CD4-positive, alpha-beta memory T cell (primary cell): Measurements from ENCODE around the gene CELSR1. TPM values are rescaled to one million over a fixed set of nuclear protein-coding genes. Genes with fewer than 3 reads are reported as not detected.

Experiments used
- CTCF ChIA-PET: fragments of 350-600 bp; sonication (Branson Sonifier 250); formaldehyde crosslinking; loops from one replicate; lab custom pipeline; 2021; ENCODE audit warnings: inconsistent platforms; ENCODE audit not compliant: partially characterized antibody; lab: Charles Lee
- POLR2A ChIA-PET: fragments of 350-600 bp; sonication (Branson Sonifier 250); formaldehyde crosslinking; loops from one replicate; lab custom pipeline; 2021; ENCODE audit not compliant: partially characterized antibody; lab: Charles Lee
- DNase-seq, 5 donors: peaks; one replicate each; pipeline versions ENCODE4 v3.0.0 to v3.0.0-alpha.2; 2020 to 2022; ENCODE audit warnings: mixed read lengths in 1 of 5
- H3K27ac ChIP-seq: one replicate; pipeline ENCODE4 v1.7.0; 2013; ENCODE audit warnings: low read depth, low read length
- H3K27me3 ChIP-seq: 2 replicates; pipeline ENCODE4 v1.7.0; 2013; ENCODE audit warnings: mild to moderate bottlenecking, low read length, moderate library complexity; ENCODE audit not compliant: insufficient read depth
- H3K36me3 ChIP-seq: 2 replicates; pipeline ENCODE4 v1.7.0; 2013; ENCODE audit warnings: mild to moderate bottlenecking, low read length, moderate library complexity; ENCODE audit not compliant: insufficient read depth
- H3K4me1 ChIP-seq: 2 replicates; pipeline ENCODE4 v1.7.0; 2013; ENCODE audit warnings: mild to moderate bottlenecking, low read length, moderate library complexity; ENCODE audit not compliant: insufficient read depth
- H3K4me3 ChIP-seq, 2 donors: one replicate each; pipeline ENCODE4 v1.7.0; 2013; ENCODE audit warnings: low read length in 2 of 2, mild to moderate bottlenecking in 1 of 2
- H3K9me3 ChIP-seq, 2 donors: one replicate each; pipeline ENCODE4 v1.7.0; 2013; ENCODE audit warnings: low read length in 2 of 2, control low read depth in 1 of 2; ENCODE audit not compliant: control insufficient read depth in 1 of 2
- H3K27ac Mint-ChIP-seq, 7 donors: one replicate each; pipeline ENCODE4 v1.8.0; 2020 to 2021; ENCODE audit warnings: mixed read lengths in 7 of 7, mild to moderate bottlenecking in 6 of 7, inconsistent platforms in 3 of 7, moderate library complexity in 3 of 7
- H3K27me3 Mint-ChIP-seq, 2 donors: one replicate each; pipeline ENCODE4 v1.8.0; 2020 to 2021; ENCODE audit warnings: mixed read lengths in 2 of 2
- H3K36me3 Mint-ChIP-seq, 2 donors: one replicate each; pipeline ENCODE4 v1.8.0; 2020 to 2021; ENCODE audit warnings: mixed read lengths in 2 of 2, inconsistent platforms in 1 of 2, mild to moderate bottlenecking in 1 of 2
- H3K4me1 Mint-ChIP-seq, 4 donors: one replicate each; pipeline ENCODE4 v1.8.0; 2020 to 2021; ENCODE audit warnings: mixed read lengths in 4 of 4, mild to moderate bottlenecking in 1 of 4
- H3K4me3 Mint-ChIP-seq, 8 donors: one replicate each; pipeline ENCODE4 v1.8.0; 2020 to 2021; ENCODE audit warnings: mixed read lengths in 8 of 8, mild to moderate bottlenecking in 7 of 8, moderate library complexity in 6 of 8, inconsistent platforms in 3 of 8
- H3K9me3 Mint-ChIP-seq, 8 donors: one replicate each; pipeline ENCODE4 v1.8.0; 2020 to 2021; ENCODE audit warnings: mixed read lengths in 8 of 8, mild to moderate bottlenecking in 5 of 8, inconsistent platforms in 3 of 8, moderate library complexity in 1 of 8
- intact Hi-C: fragments of 100-400 bp; cut with micrococcal nuclease; formaldehyde crosslinking; loops from one replicate; pipeline ENCODE4 v1.15.1; 2023
- polyA plus RNA-seq, 2 donors: library from polyadenylated mRNA; unstranded; fragments of 300-500 nt; fragmentation: Illumina TruSeq; gene quantifications; one replicate each; pipeline ENCODE4 v1.2.3, GENCODE V29; 2021
- total RNA-seq, 2 experiments: library from RNA; stranded (reverse); gene quantifications; one replicate each; pipeline ENCODE4 v1.2.3, GENCODE V29; 2021

The CELSR1 gene
- total and polyA plus RNA-seq, 4 experiments from 2014 or later = 0.47 to 1.1 (median 0.81) TPM

GRCh38 chr22:46460857-46461256 lies 76.6 kb downstream of the CELSR1 start:
- POLR2A ChIA-PET = no interaction called here

GRCh38 chr22:46459347-46460065 lies 77.9 kb downstream of the CELSR1 start:
- Histone ChIP-seq H3K36me3 (no peaks in the 10 kb centered on the region), H3K9me3 (no peaks in the 10 kb centered on the region), H3K27me3 (no peaks in the 10 kb centered on the region), H3K27ac (no peak overlapping the region), H3K4me1 (no peaks in the 10 kb centered on the region), H3K4me3 (no peak overlapping the region)
- no peak for DNase-seq
- Mint-ChIP-seq H3K9me3 (no peaks in the 10 kb centered on the region), H3K27me3 (peaks cover 7 to 8% of the 10 kb centered on the region in 2 donors), H3K4me1 (no peaks in the 10 kb centered on the region), H3K36me3 (no peaks in the 10 kb centered on the region), H3K4me3 (no peak overlapping the region), H3K27ac (no peak overlapping the region)
- ChIA-PET POLR2A (no interaction called here), CTCF (no interaction called here)
- intact Hi-C loops = no loop called here

More at GRCh38 chr22:46460857-46461256, 76.6 kb downstream of the CELSR1 start:
- Histone ChIP-seq H3K36me3 (no peaks in the 10 kb centered on the region), H3K4me3 (no peak overlapping the region), H3K27ac (no peak overlapping the region), H3K9me3 (no peaks in the 10 kb centered on the region), H3K4me1 (no peaks in the 10 kb centered on the region), H3K27me3 (no peaks in the 10 kb centered on the region)
- H3K4me3 Mint-ChIP-seq = no peak overlapping the region
- no peak for DNase-seq
- H3K9me3 Mint-ChIP-seq = no peaks in the 10 kb centered on the region
- H3K36me3 Mint-ChIP-seq = no peaks in the 10 kb centered on the region
- no peak overlapping the region for H3K27ac Mint-ChIP-seq
- intact Hi-C loops = no loop called here
- H3K27me3 Mint-ChIP-seq = peaks cover 5 to 8% of the 10 kb centered on the region in 2 donors
- CTCF ChIA-PET = no interaction called here
- H3K4me1 Mint-ChIP-seq = no peaks in the 10 kb centered on the region

- DNase-seq = no peak
- Histone ChIP-seq H3K9me3 (no peaks in the 10 kb centered on the region), H3K36me3 (no peaks in the 10 kb centered on the region), H3K27ac (no peak overlapping the region), H3K4me1 (no peaks in the 10 kb centered on the region), H3K4me3 (no peak overlapping the region), H3K27me3 (no peaks in the 10 kb centered on the region)
- Mint-ChIP-seq H3K4me1 (no peaks in the 10 kb centered on the region), H3K36me3 (no peaks in the 10 kb centered on the region), H3K27me3 (peaks cover 7 to 8% of the 10 kb centered on the region in 2 donors), H3K9me3 (no peaks in the 10 kb centered on the region), H3K4me3 (no peak overlapping the region), H3K27ac (no peak overlapping the region)
- CTCF ChIA-PET = no interaction called here
- POLR2A ChIA-PET = no interaction called here
- intact Hi-C loops = no loop called here
Observed at GRCh38 chr22:46458525-46458924, 78.9 kb downstream of the CELSR1 start.

- no peaks in the 10 kb centered on the region for H3K4me1 ChIP-seq
- intact Hi-C loops = no loop called here
- H3K9me3 ChIP-seq = no peaks in the 10 kb centered on the region
- Mint-ChIP-seq H3K27ac (no peak overlapping the region), H3K9me3 (no peaks in the 10 kb centered on the region), H3K4me3 (no peak overlapping the region), H3K36me3 (no peaks in the 10 kb centered on the region), H3K4me1 (no peaks in the 10 kb centered on the region), H3K27me3 (peaks cover 7 to 8% of the 10 kb centered on the region in 2 donors)
- H3K4me3 ChIP-seq = no peak overlapping the region
- CTCF ChIA-PET = no interaction called here
- no peaks in the 10 kb centered on the region for H3K27me3 ChIP-seq
- no peak for DNase-seq
- POLR2A ChIA-PET = no interaction called here
- no peaks in the 10 kb centered on the region for H3K36me3 ChIP-seq
- H3K27ac ChIP-seq = no peak overlapping the region
Observed at GRCh38 chr22:46457502-46458488, 79.6 kb downstream of the CELSR1 start.

- Mint-ChIP-seq H3K27me3 (peaks cover 6 to 7% of the 10 kb centered on the region in 2 donors), H3K4me3 (no peak overlapping the region), H3K9me3 (no peaks in the 10 kb centered on the region), H3K27ac (no peak overlapping the region), H3K4me1 (no peaks in the 10 kb centered on the region), H3K36me3 (no peaks in the 10 kb centered on the region)
- Histone ChIP-seq H3K27me3 (no peaks in the 10 kb centered on the region), H3K4me3 (no peak overlapping the region), H3K36me3 (no peaks in the 10 kb centered on the region), H3K9me3 (no peaks in the 10 kb centered on the region), H3K4me1 (no peaks in the 10 kb centered on the region), H3K27ac (no peak overlapping the region)
- ChIA-PET CTCF (no interaction called here), POLR2A (no interaction called here)
- intact Hi-C loops = no loop called here
- no peak for DNase-seq
Observed at GRCh38 chr22:46456818-46457163, 80.6 kb downstream of the CELSR1 start.

GRCh38 chr22:46455446-46455845 lies 82.0 kb downstream of the CELSR1 start:
- no peak for DNase-seq
- peaks cover 7% of the 10 kb centered on the region in 2 donors for H3K27me3 Mint-ChIP-seq
- no peak overlapping the region for H3K4me3 Mint-ChIP-seq
- no peaks in the 10 kb centered on the region for H3K9me3 Mint-ChIP-seq
- H3K4me1 Mint-ChIP-seq = no peaks in the 10 kb centered on the region
- Histone ChIP-seq H3K4me3 (no peak overlapping the region), H3K4me1 (no peaks in the 10 kb centered on the region), H3K9me3 (no peaks in the 10 kb centered on the region), H3K27ac (no peak overlapping the region), H3K27me3 (no peaks in the 10 kb centered on the region), H3K36me3 (no peaks in the 10 kb centered on the region)
- intact Hi-C loops = no loop called here
- H3K27ac Mint-ChIP-seq = no peak overlapping the region
- no peaks in the 10 kb centered on the region for H3K36me3 Mint-ChIP-seq
- ChIA-PET CTCF (no interaction called here), POLR2A (no interaction called here)

- Mint-ChIP-seq H3K36me3 (no peaks in the 10 kb centered on the region), H3K4me1 (no peaks in the 10 kb centered on the region), H3K9me3 (no peaks in the 10 kb centered on the region), H3K27ac (peak overlapping the region in 1 of 7 donors; percentile 32), H3K27me3 (peaks cover 5 to 7% of the 10 kb centered on the region in 2 donors), H3K4me3 (no peak overlapping the region)
- no peak overlapping the region for H3K27ac ChIP-seq
- H3K9me3 ChIP-seq = no peaks in the 10 kb centered on the region
- intact Hi-C loops = no loop called here
- ChIA-PET CTCF (no interaction called here), POLR2A (no interaction called here)
- H3K27me3 ChIP-seq = no peaks in the 10 kb centered on the region
- no peaks in the 10 kb centered on the region for H3K4me1 ChIP-seq
- DNase-seq = no peak
- H3K4me3 ChIP-seq = no peak overlapping the region
- no peaks in the 10 kb centered on the region for H3K36me3 ChIP-seq
Observed at GRCh38 chr22:46454504-46455269, 82.7 kb downstream of the CELSR1 start.
